Left cardiac atrium (tissue), 2 donors: ENCODE measurements around the gene WEE1. TPM values are rescaled to one million over a fixed set of nuclear protein-coding genes. Genes with fewer than 3 reads are reported as not detected.

Source experiments
- total RNA-seq, 2 donors: library from RNA; stranded (reverse); fragmentation: NEBNext Ultra II Directional; extraction: Animal tissue kit (Norgen Biotek cat#: 25700); gene quantifications; one replicate each; pipeline ENCODE4 v1.2.1, GENCODE V29; 2021
- donor health status: DM: no; HTN: yes; CAD: no; lungs with severe emphysema.
- donor health status: DM: yes; HTN: yes; CAD: no.

Gene WEE1
- total RNA-seq, 2 donors from 2014 or later, result 25.3 to 53.7 TPM

Other genes with a start within 250 kb of the WEE1 start
- gene IPO7, start 189.0 kb upstream of the WEE1 start, total RNA-seq, result 100 to 1,000 TPM in 1 of 2 donors, 10 to 100 TPM in 1; 92.1 to 117 TPM
- gene ZNF143, start 112.7 kb upstream of the WEE1 start, total RNA-seq, result 10 to 100 TPM; 22.2 to 24.0 TPM
- 10 to 100 TPM; 27.4 to 37.7 TPM for gene SWAP70, start 90.4 kb downstream of the WEE1 start, total RNA-seq